Brain microvascular endothelial cell (primary cell): Measurements from ENCODE around the gene DHX35.

Source experiments
- DNase-seq: peaks from one replicate; pipeline ENCODE4 v3.0.0-alpha.2; 2020
- H3K27ac ChIP-seq: fragments of 250-450 bp; sonication (Bioruptor Pico); 2 replicates; pipeline ENCODE4 v1.5.1; 2020; ENCODE audit warnings: mild to moderate bottlenecking, moderate library complexity
- H3K27me3 ChIP-seq: fragments of 250-450 bp; sonication (Bioruptor Pico); replicated peaks from 2 replicates; pipeline ENCODE4 v1.5.1; 2020; ENCODE audit warnings: mild to moderate bottlenecking
- H3K36me3 ChIP-seq: fragments of 250-450 bp; sonication (Bioruptor Pico); replicated peaks from 2 replicates; pipeline ENCODE4 v1.5.1; 2020; ENCODE audit warnings: mild to moderate bottlenecking
- H3K4me3 ChIP-seq: 2 replicates; pipeline ENCODE4 v1.5.1; 2011; ENCODE audit warnings: low read depth, mild to moderate bottlenecking, control low read depth, low read length, moderate library complexity
- in situ Hi-C: cut with HindIII; loops from 2 replicates; pipeline ENCODE4 v1.10.0; 2017; ENCODE audit warnings: low sequenced_read_pairs, low pct_ligation_motif_present
- TF ChIP-seq, protein P1 (sequence below): IDR thresholded peaks from 2 replicates; pipeline ENCODE4 v1.5.1; 2011; ENCODE audit warnings: low read depth, mild to moderate bottlenecking, moderate library complexity, low read length, control low read depth, inconsistent platforms; ENCODE audit errors: missing control alignments

The DHX35 gene

DNA sequence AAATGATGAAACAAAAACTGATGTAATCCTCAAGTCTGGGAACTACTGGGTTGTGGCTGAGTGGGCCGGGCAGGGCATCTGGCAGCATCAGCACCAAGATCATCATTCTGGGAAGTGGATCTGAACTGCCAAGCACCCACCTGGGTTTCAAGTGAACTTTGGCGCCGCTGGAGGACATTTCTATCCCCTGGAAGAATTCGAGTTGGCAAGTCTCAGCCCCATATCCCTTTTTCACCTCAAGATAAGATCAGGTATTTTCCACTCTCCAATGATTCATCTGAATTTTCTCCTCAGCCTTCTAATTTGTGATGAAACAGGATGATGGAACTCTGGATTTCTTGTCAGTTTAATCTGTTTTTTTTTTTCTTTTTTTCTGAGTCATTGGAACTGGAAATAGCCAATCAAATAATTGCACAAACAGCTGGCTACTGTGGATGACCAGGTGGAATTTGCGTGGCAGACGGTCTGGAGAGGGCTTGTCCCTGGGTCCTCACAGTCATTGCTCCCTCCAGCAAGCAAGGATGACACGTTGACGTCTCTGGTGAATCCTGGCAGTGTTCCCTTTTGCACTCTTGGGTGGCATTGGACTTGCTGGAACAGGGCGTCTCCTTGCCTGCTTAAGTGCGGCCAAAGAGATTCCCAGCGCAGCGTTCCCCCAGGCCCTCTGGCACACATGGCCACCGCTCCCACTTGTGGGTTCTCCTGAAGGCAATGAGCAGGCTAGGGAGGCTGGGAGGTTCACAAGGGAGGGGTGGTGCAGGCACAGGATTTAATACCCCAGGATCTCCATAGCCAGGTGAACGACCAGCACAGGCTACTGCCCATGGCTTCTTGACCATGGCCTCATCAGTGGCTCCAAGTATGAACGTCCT, 80.4 kb downstream of the DHX35 start:
- Histone ChIP-seq H3K36me3 (peaks cover 9% of the 10 kb centered on the region), H3K4me3 (no peak overlapping the region), H3K27ac (no peak overlapping the region), H3K27me3 (no peaks in the 10 kb centered on the region)
- in situ Hi-C loops: no loop called here
- TF ChIP-seq, protein P1, sequence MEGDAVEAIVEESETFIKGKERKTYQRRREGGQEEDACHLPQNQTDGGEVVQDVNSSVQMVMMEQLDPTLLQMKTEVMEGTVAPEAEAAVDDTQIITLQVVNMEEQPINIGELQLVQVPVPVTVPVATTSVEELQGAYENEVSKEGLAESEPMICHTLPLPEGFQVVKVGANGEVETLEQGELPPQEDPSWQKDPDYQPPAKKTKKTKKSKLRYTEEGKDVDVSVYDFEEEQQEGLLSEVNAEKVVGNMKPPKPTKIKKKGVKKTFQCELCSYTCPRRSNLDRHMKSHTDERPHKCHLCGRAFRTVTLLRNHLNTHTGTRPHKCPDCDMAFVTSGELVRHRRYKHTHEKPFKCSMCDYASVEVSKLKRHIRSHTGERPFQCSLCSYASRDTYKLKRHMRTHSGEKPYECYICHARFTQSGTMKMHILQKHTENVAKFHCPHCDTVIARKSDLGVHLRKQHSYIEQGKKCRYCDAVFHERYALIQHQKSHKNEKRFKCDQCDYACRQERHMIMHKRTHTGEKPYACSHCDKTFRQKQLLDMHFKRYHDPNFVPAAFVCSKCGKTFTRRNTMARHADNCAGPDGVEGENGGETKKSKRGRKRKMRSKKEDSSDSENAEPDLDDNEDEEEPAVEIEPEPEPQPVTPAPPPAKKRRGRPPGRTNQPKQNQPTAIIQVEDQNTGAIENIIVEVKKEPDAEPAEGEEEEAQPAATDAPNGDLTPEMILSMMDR: no peak
- no peak for DNase-seq

DNA sequence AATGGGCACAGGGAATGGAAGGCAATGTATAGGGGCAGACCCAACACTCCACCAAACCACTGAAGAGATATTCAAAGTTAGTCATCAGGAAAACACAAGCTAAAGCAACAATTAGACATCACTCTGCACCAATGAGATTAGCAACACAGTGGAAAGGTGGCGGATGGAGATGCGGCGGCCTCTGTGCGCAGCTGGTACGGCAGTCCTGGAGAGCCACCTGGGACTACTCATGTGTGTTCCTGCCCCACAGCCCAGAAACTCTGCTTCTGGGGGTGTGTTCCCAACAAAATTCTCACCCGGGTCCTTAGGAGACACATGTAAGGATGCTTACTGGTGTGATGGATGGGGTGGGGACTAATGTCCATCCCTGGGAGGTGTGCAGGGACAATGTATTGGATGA, 82.4 kb downstream of the DHX35 start:
- DNase-seq: no peak
- no peak overlapping the region for H3K4me3 ChIP-seq
- in situ Hi-C loops: no loop called here
- peaks cover 4% of the 10 kb centered on the region for H3K36me3 ChIP-seq
- no peak overlapping the region for H3K27ac ChIP-seq
- TF ChIP-seq, protein P1: no peak
- H3K27me3 ChIP-seq: no peaks in the 10 kb centered on the region

DNA sequence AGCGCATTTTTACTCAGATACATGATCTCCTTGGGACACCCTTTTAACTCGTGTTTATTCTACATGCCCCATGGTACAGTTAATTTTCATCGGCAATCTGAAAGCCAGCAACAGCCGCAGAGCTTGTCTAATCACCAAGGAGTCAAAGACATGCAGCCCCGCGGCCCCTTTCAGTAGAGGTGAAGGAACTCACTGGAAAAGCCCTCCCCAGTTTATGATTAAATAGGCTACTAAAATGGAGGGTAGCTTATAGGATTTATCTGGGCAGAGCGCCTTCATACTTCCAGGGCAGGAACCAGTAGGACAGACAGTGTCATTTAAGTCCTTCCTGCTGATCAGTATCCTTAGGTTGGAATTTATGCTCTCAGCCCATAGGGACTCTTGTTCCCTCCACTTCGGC, 83.5 kb downstream of the DHX35 start:
- DNase-seq: no peak
- Histone ChIP-seq H3K27ac (no peak overlapping the region), H3K4me3 (no peak overlapping the region), H3K36me3 (peaks cover 2% of the 10 kb centered on the region), H3K27me3 (no peaks in the 10 kb centered on the region)
- in situ Hi-C loops: no loop called here
- TF ChIP-seq, protein P1: no peak

DNA sequence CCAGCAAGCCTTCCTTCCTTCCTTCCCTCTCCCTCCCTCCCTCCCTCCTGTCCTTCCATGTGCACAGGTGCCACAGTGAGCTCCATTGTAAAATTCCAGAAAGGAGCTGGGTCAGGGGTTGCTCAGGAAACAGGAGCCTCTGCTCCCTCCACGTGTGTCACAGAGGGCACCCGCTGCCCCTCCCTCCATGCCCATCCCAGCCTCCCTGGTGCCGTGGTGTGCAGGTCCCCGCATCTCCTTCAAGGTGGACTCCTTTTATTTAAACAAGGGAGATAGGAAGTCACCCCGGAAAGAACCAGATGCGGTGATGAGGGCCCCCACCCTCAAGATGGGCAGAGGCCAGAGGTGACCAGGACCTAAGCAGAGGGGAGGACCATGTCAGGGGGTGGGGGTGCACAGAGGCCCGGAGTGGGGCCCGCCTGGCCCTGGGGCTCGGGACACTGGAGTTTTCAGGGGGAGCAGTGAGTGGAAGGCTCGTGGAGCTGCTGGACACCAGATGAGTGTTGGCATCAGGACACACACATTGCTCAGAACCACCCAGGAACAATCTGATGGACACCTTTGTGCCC, 85.4 kb downstream of the DHX35 start:
- no peak for DNase-seq
- TF ChIP-seq, protein P1: no peak
- Histone ChIP-seq H3K27ac (no peak overlapping the region), H3K36me3 (peaks cover 2% of the 10 kb centered on the region), H3K4me3 (no peak overlapping the region), H3K27me3 (no peaks in the 10 kb centered on the region)
- in situ Hi-C loops: no loop called here

DNA sequence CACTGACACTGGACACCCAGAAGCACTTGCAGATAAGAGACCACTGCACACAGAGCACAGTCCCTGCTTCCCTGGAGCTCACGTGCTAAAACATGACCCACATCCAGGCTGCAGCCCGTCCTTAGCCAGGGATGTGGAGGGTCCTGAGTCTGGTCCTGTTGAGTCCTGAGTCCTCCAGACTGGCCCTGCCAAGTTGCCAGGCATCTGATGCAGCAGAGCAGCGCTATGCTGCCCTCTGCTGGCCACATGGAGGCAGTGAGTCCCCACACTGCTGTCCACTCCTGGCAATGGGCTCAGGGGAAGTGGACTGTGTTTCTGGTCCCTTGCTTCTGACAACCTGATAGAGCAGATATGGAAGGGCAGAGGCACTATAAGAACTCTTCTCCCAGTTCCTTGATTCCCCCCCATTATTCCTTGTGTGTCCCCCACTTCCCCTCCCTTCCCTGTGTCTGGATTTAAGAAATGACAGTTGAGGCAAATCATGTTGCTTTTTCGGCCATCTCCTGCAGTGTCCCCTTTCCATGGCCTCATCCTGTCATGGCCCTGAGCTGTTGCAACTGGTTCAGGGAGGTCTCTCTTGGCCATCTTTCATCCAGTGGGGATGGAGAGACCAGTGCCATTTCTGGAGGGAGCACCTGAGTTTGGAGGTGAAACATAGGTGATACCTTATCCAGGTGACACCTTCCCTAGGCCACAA, 86.0 kb downstream of the DHX35 start:
- H3K4me3 ChIP-seq: no peak overlapping the region
- H3K27me3 ChIP-seq: no peaks in the 10 kb centered on the region
- in situ Hi-C loops: no loop called here
- no peak overlapping the region for H3K27ac ChIP-seq
- TF ChIP-seq, protein P1: peak; percentile 99
- no peaks in the 10 kb centered on the region for H3K36me3 ChIP-seq
- peak; percentile 67 for DNase-seq
